HCT116 (cell line): ENCODE measurements around the gene MPZ. TPM values are rescaled to one million over a fixed set of nuclear protein-coding genes. Genes with fewer than 3 reads are reported as not detected.

Experiments used
- ATAC-seq: fragments of 200-7000 bp; cut with Tn5 transposase; 2 replicates; pipeline ENCODE4 v1.9.1; 2020; ENCODE audit warnings: mild to moderate bottlenecking, moderate library complexity
- BruUV-seq: library from RNA; stranded (reverse); fragments of 400-500 nt; replicated peaks from 2 replicates; lab custom pipeline; 2021; lab: Mats Ljungman, UMichigan
- CTCF ChIA-PET: fragments of 300-600 bp; sonication (Branson Sonifier 250); formaldehyde crosslinking; loops from one replicate; lab custom pipeline; 2021; ENCODE audit warnings: antibody characterized with exemption; lab: Charles Lee
- POLR2A ChIA-PET: fragments of 300-600, 350-600 bp; sonication (Branson Sonifier 250); formaldehyde crosslinking; loops from one replicate; lab custom pipeline; 2021; ENCODE audit warnings: antibody characterized with exemption; lab: Charles Lee
- RAD21 ChIA-PET, 2 experiments: fragments of 300-600 bp; sonication (Branson Sonifier 250); formaldehyde crosslinking; loops; one replicate each; lab custom pipeline; 2023; ENCODE audit warnings: low total read pairs in 2 of 2; ENCODE audit not compliant: uncharacterized antibody in 2 of 2, unreplicated experiment in 2 of 2, low non-redundant PET in 1 of 2; lab: Charles Lee
- DNase-seq: peaks from one replicate; pipeline ENCODE4 v3.0.0-alpha.2; 2010; ENCODE audit warnings: low read depth, low spot score
- H2AFZ ChIP-seq: fragments of 200-600 bp; shearing (Covaris generic), sonication (generic); 2 replicates; pipeline ENCODE4 v1.6.1; 2017; ENCODE audit warnings: low read depth, mixed run types, mixed read lengths, antibody characterized with exemption, low read length; ENCODE audit not compliant: poor library complexity, severe bottlenecking
- H3K27ac ChIP-seq: 2 replicates; pipeline ENCODE4 v1.5.1; 2012; ENCODE audit warnings: low read depth, low read length
- H3K27me3 ChIP-seq: fragments of 200-600 bp; sonication (generic); 2 replicates; pipeline ENCODE4 v1.6.1; 2016; ENCODE audit warnings: mixed run types, low read length, mixed read lengths; ENCODE audit not compliant: insufficient read depth
- H3K36me3 ChIP-seq, 2 experiments: fragments of 200-500 bp in 1 of 2; fragments of 200-600 bp in 1 of 2; sonication (Bioruptor generic) in 1 of 2; sonication (generic) in 1 of 2; 2 replicates each; pipeline versions ENCODE4 v1.5.1 to v1.6.1; 2014 to 2016; ENCODE audit warnings: low read length in 2 of 2, inconsistent platforms in 1 of 2, mixed read lengths in 1 of 2, mixed run types in 1 of 2; ENCODE audit not compliant: insufficient read depth in 2 of 2, control insufficient read depth in 1 of 2
- H3K4me1 ChIP-seq, 2 experiments: fragments of 200-600 bp in 1 of 2; sonication (generic) in 1 of 2; 2 replicates each; pipeline versions ENCODE4 v1.5.1 to v1.6.1; 2012 to 2017; ENCODE audit warnings: low read length in 2 of 2, inconsistent platforms in 1 of 2, mild to moderate bottlenecking in 1 of 2, mixed read lengths in 1 of 2, mixed run types in 1 of 2, moderate library complexity in 1 of 2; ENCODE audit not compliant: insufficient read depth in 2 of 2, control insufficient read depth in 1 of 2
- H3K4me2 ChIP-seq: fragments of 200-600 bp; sonication (generic); 2 replicates; pipeline ENCODE4 v1.6.1; 2017; ENCODE audit warnings: mixed run types, low read length, mixed read lengths
- H3K4me3 ChIP-seq, 2 experiments: fragments of 200-600 bp in 1 of 2; sonication (generic) in 1 of 2; replicated peaks in 1 of 2; 2 replicates each; pipeline ENCODE4 v1.5.1; 2011 to 2016; ENCODE audit warnings: low read length in 2 of 2, control low read depth in 1 of 2, low read depth in 1 of 2, mild to moderate bottlenecking in 1 of 2, mixed read lengths in 1 of 2, mixed run types in 1 of 2
- H3K79me2 ChIP-seq: fragments of 200-600 bp; sonication (generic); 2 replicates; pipeline ENCODE4 v1.6.1; 2017; ENCODE audit warnings: mild to moderate bottlenecking, mixed run types, low read length, moderate library complexity, mixed read lengths; ENCODE audit not compliant: insufficient read depth
- H3K9ac ChIP-seq: fragments of 200-600 bp; sonication (generic); 2 replicates; pipeline ENCODE4 v1.6.1; 2016; ENCODE audit warnings: low read length, mixed read lengths
- H3K9me2 ChIP-seq: fragments of 200-600 bp; sonication (generic), shearing (Covaris generic); 2 replicates; pipeline ENCODE4 v1.6.1; 2017; ENCODE audit warnings: mixed run types, mild to moderate bottlenecking, moderate library complexity; ENCODE audit not compliant: insufficient read depth
- H3K9me3 ChIP-seq, 2 experiments: fragments of 200-500 bp in 1 of 2; fragments of 200-600 bp in 1 of 2; sonication (Bioruptor generic) in 1 of 2; sonication (generic) in 1 of 2; 2 replicates each; pipeline ENCODE4 v1.6.1; 2014 to 2017; ENCODE audit warnings: low read length in 2 of 2, mixed read lengths in 2 of 2, inconsistent platforms in 1 of 2, low read depth in 1 of 2, mild to moderate bottlenecking in 1 of 2, mixed run types in 1 of 2, moderate library complexity in 1 of 2; ENCODE audit not compliant: control insufficient read depth in 1 of 2, insufficient read depth in 1 of 2
- H4K20me1 ChIP-seq: fragments of 200-600 bp; sonication (generic), shearing (Covaris generic); 2 replicates; pipeline ENCODE4 v1.6.1; 2017; ENCODE audit warnings: mixed run types, mild to moderate bottlenecking, moderate library complexity; ENCODE audit not compliant: insufficient read depth
- EGR1 ChIP-seq: IDR thresholded peaks from 2 replicates; pipeline ENCODE4 v1.6.1; 2012; ENCODE audit warnings: low read depth
- ELF1 ChIP-seq: IDR thresholded peaks from 2 replicates; pipeline ENCODE4 v1.6.1; 2012; ENCODE audit warnings: low read depth, borderline replicate concordance
- EZH2 ChIP-seq: fragments of 200-600 bp; sonication (generic); IDR thresholded peaks from 2 replicates; pipeline ENCODE4 v1.6.1; 2017; ENCODE audit warnings: antibody characterized with exemption, mixed run types
- EZH2phosphoT487 ChIP-seq: fragments of 200-600 bp; IDR thresholded peaks from 2 replicates; pipeline ENCODE4 v1.6.1; 2018; ENCODE audit warnings: antibody characterized with exemption, borderline replicate concordance
- JUND ChIP-seq: IDR thresholded peaks from 2 replicates; pipeline ENCODE4 v1.6.1; 2012
- POLR2A ChIP-seq: IDR thresholded peaks from 2 replicates; pipeline ENCODE4 v1.7.0; 2011; ENCODE audit warnings: borderline replicate concordance; ENCODE audit not compliant: insufficient read depth, insufficient read length; ENCODE audit errors: extremely low read depth
- RAD21 ChIP-seq: IDR thresholded peaks from 2 replicates; pipeline ENCODE4 v1.6.1; 2012; ENCODE audit warnings: low read depth, mild to moderate bottlenecking
- TCF7L2 ChIP-seq: IDR thresholded peaks from 2 replicates; pipeline ENCODE4 v1.7.0; 2011; ENCODE audit warnings: borderline replicate concordance, inconsistent platforms; ENCODE audit not compliant: insufficient read depth, insufficient read length; ENCODE audit errors: extremely low read depth
- ZNF274 ChIP-seq: fragments of 200-500 bp; sonication (Bioruptor generic); IDR thresholded peaks from 2 replicates; pipeline ENCODE4 v1.6.1; 2014; ENCODE audit warnings: mild to moderate bottlenecking, low read depth, low read length, inconsistent platforms
- intact Hi-C: fragments of 100-400 bp; cut with micrococcal nuclease; formaldehyde crosslinking; loops from 2 replicates; pipeline ENCODE4 v1.10.0; 2022
- total RNA-seq: library from RNA; stranded (reverse); gene quantifications from one replicate; pipeline ENCODE4 v1.2.1, GENCODE V29; 2021; ENCODE audit not compliant: unreplicated experiment
- TF ChIP-seq, protein P1 (sequence below): IDR thresholded peaks from 2 replicates; pipeline ENCODE4 v1.6.1; 2012; ENCODE audit warnings: low read depth
- TF ChIP-seq, protein P2 (sequence below): IDR thresholded peaks from 2 replicates; pipeline ENCODE4 v1.6.1; 2012
- TF ChIP-seq, protein P3 (sequence below): IDR thresholded peaks from 2 replicates; pipeline ENCODE4 v1.6.1; 2011; ENCODE audit warnings: mild to moderate bottlenecking, low read length, moderate library complexity; ENCODE audit not compliant: insufficient replicate concordance; ENCODE audit errors: extremely low read depth

Gene MPZ
- total RNA-seq, 1 experiment from 2014 or later: 3.6 TPM

DNA sequence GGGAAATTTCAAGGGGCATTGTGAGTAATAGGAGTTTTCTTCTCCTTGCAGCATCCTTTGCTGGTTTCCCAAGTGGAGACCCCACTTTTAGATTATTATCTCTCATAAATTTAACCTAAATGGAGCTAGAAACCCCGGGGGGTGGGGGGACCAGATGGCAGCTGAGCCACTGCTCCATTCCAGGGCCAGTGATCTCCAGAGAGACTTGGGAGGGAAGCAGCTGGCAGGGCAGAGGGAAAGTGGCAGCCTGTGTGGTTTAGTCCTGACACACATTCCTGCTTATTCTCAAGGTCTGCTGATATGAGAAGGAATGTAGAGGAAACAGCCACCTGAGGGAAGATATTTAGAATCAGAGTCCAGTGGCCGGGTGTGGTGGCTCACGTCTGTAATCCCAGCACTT is 34.9 kb downstream of the MPZ start (continued):
- TF ChIP-seq, protein P1, sequence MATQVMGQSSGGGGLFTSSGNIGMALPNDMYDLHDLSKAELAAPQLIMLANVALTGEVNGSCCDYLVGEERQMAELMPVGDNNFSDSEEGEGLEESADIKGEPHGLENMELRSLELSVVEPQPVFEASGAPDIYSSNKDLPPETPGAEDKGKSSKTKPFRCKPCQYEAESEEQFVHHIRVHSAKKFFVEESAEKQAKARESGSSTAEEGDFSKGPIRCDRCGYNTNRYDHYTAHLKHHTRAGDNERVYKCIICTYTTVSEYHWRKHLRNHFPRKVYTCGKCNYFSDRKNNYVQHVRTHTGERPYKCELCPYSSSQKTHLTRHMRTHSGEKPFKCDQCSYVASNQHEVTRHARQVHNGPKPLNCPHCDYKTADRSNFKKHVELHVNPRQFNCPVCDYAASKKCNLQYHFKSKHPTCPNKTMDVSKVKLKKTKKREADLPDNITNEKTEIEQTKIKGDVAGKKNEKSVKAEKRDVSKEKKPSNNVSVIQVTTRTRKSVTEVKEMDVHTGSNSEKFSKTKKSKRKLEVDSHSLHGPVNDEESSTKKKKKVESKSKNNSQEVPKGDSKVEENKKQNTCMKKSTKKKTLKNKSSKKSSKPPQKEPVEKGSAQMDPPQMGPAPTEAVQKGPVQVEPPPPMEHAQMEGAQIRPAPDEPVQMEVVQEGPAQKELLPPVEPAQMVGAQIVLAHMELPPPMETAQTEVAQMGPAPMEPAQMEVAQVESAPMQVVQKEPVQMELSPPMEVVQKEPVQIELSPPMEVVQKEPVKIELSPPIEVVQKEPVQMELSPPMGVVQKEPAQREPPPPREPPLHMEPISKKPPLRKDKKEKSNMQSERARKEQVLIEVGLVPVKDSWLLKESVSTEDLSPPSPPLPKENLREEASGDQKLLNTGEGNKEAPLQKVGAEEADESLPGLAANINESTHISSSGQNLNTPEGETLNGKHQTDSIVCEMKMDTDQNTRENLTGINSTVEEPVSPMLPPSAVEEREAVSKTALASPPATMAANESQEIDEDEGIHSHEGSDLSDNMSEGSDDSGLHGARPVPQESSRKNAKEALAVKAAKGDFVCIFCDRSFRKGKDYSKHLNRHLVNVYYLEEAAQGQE: no peak
- TF ChIP-seq, protein P2, sequence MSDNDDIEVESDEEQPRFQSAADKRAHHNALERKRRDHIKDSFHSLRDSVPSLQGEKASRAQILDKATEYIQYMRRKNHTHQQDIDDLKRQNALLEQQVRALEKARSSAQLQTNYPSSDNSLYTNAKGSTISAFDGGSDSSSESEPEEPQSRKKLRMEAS: no peak
- TF ChIP-seq, all 23 proteins: peak for 0

DNA sequence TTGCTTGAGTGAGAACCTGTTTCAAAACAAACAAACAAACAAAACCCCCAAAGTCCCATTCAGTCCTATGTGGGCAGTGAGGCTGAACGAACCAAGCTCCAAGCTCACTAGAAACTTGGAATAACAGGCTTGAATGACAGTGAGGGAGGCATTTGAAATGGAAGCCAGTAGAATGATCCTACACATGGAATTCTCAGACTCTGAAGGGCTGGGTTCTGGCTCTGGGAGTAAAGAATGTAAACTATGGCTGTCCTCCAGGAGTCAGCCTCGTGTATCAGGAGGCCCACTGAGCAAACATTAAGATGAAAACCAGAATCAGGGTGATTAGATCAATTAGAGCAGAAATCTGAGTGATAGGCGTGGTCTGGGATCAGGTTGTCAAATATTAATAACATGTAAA is 36.4 kb downstream of the MPZ start:
- no peak overlapping the region for H3K9ac ChIP-seq
- CTCF ChIA-PET: interaction anchor here (1.3 kb wide), 1 partner anchor 32 kb away, joined by 4 read pairs; no protein-coding TSS in a partner anchor
- no TSS peak for BruUV-seq
- ATAC-seq (no peak), DNase-seq (no peak)
- no peak overlapping the region for H3K4me3 ChIP-seq
- H3K27ac ChIP-seq: no peak overlapping the region
- TF ChIP-seq, protein P3, sequence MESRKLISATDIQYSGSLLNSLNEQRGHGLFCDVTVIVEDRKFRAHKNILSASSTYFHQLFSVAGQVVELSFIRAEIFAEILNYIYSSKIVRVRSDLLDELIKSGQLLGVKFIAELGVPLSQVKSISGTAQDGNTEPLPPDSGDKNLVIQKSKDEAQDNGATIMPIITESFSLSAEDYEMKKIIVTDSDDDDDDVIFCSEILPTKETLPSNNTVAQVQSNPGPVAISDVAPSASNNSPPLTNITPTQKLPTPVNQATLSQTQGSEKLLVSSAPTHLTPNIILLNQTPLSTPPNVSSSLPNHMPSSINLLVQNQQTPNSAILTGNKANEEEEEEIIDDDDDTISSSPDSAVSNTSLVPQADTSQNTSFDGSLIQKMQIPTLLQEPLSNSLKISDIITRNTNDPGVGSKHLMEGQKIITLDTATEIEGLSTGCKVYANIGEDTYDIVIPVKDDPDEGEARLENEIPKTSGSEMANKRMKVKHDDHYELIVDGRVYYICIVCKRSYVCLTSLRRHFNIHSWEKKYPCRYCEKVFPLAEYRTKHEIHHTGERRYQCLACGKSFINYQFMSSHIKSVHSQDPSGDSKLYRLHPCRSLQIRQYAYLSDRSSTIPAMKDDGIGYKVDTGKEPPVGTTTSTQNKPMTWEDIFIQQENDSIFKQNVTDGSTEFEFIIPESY: no peak
- TF ChIP-seq EZH2phosphoT487 (no peak), ZNF274 (no peak), TCF7L2 (no peak), EGR1 (no peak), ELF1 (no peak), JUND (no peak), RAD21 (no peak), POLR2A (no peak), EZH2 (no peak)
- TF ChIP-seq, protein P2: no peak
- POLR2A ChIA-PET: no interaction called here
- H3K9me2 ChIP-seq: no peaks in the 10 kb centered on the region
- no peaks in the 10 kb centered on the region for H3K79me2 ChIP-seq
- H3K9me3 ChIP-seq: no peaks in the 10 kb centered on the region
- H3K36me3 ChIP-seq: no peaks in the 10 kb centered on the region
- H2AFZ ChIP-seq: no peak overlapping the region
- H3K27me3 ChIP-seq: 0 out of 2 replicates have a peak, but pooled peaks cover 6% of the 10 kb centered on the region
- intact Hi-C loops: no loop called here
- no peaks in the 10 kb centered on the region for H4K20me1 ChIP-seq
- H3K4me1 ChIP-seq: no peaks in the 10 kb centered on the region
- RAD21 ChIA-PET: no interaction called here
- H3K4me2 ChIP-seq: no peak overlapping the region
